ENCODE measurements around the gene TENT5A.
"Not testable (repeated sequence)": the region's sequence is repeated elsewhere in the genome, so short reads cannot be mapped to it uniquely, and the experiment has no call there.

TENT5A gene

GRCh38 chr6:81751388-81752083 lies 945 bp downstream of the TENT5A start:
- no peak for DNase-seq (ENCODE audit: insufficient read length, low spot score)
- peak; percentile 49 for FAIRE-seq

DNA sequence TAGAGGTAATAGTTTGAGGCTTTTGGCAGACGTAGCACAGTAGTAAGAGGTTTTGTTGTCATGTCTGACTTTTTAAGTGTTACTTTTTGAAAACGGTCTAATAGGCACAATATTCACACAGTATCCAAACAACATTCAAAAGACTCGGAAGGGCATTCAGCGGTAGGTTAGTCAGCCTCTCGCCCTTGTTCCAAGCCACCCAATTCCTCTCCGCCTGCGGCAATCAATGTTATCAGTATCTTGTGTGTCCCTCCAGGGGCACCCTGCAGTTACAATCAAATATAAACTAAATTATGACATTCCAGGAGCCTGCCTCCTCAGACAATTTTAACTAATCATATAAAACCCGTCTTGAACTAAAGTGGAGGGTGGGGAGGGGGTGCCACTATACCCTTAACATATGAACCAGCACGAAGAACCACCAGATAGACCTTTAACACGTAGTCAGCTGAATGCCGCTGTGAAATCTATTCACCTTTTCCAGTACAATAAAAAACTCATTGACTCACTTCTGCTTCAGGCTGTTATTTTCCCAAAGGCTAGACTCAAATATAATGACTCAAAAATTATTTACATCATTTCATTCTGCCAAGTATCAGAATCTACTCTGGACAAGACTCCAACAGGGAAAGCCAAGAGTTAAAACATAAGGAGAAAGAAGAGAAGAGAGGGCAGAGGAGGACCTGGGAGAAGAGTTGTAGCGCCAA lies 1.6 kb downstream of the TENT5A start:
- DNase-seq (ENCODE audit: insufficient read length, low spot score) (no peak), FAIRE-seq (no peak)

DNA sequence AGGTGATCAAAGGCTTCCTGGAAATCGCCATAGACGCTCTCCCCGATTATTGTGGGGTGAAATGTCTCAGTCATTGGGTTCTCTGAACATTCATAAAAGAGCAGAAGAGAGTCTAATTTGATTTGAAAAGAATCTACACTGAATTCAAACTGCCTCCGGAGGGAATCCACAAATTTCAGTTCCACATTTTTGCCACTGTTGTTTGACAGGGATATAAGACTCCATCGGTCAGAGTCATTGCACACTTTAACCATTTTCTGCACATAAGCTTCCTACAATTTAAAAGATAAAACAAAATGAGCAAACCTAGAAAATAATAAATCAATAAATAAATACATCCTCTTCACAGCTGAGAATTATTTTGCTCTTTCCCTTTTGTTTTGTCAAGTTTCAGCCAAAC lies 2.3 kb downstream of the TENT5A start:
- FAIRE-seq (no peak), DNase-seq (ENCODE audit: insufficient read length, low spot score) (no peak)

- DNase-seq (ENCODE audit: insufficient read length, low spot score) (no peak), FAIRE-seq (no peak)
These were observed 2.8 kb downstream of the TENT5A start for GRCh38 chr6:81749707-81750106.

- DNase-seq (ENCODE audit: insufficient read length, low spot score) (no peak), FAIRE-seq (no peak)
These were observed 3.5 kb downstream of the TENT5A start for GRCh38 chr6:81748994-81749393.

DNA sequence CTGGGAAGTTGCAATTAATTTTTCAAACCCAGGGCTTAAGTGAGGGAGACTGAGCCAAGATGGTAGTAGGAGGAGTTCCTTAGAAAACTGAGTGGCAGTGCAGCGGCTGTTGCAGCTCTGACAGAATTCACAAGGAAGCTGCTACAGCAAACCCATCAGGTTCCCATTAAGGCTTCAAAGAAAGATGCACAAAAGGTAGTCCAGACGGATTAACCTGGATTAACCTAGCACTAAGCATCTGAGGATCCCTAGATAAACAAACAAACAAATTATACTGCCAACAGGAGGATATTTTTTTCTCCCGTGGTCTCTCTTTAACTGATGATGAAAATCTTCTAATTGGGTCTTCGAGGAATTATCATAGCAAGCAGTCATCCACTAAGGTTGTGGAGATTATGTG lies 5.2 kb downstream of the TENT5A start:
- no peak for FAIRE-seq

DNA sequence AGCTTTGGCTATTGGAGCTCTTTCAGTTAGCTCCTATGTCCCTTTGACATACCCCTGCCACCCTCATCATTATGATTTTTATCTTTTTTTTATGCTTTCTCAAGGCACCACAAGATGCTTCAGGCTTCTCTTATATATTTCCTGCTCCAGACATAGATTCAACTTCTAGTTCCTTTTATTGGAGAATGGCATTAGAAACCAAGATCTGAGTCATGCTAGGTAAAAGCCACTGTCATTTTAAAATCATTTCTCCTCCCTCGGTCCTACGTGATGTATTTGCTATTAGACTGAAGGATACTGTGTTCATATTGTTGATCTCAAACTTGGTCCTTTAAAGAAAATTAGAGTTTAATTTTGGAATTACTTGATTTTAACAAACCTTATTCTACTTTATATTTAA lies 8.3 kb downstream of the TENT5A start:
- DNase-seq (ENCODE audit: insufficient read length, low spot score) (no peak), FAIRE-seq (no peak)

More for the DNA sequence above, 5.2 kb downstream of the TENT5A start:
- DNase-seq (ENCODE audit: insufficient read length, low spot score), result no peak

DNA sequence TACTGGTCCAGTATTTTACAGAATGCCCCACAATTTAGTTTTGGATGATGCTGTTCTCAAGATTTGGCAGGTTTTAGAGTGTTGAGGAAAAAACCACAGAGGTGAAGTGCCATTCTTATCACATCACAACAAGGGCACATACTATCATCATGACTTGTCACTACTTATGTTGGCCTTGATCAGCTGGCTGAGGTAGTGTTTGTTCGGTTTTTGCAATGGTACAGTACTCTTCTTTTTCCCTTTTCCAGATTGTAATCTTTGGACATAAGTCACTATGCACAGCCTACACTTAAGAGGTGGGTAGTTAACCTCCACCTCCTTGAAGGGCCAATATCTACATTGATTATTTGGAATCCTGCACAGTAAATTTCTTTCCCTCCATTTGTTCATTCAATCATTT lies 8.8 kb downstream of the TENT5A start:
- no peak for DNase-seq (ENCODE audit: insufficient read length, low spot score)
- no peak for FAIRE-seq

GRCh38 chr6:81741689-81742088 lies 10.8 kb downstream of the TENT5A start:
- no peak for DNase-seq (ENCODE audit: insufficient read length, low spot score)
- FAIRE-seq, result no peak

GRCh38 chr6:81740591-81740990 lies 11.9 kb downstream of the TENT5A start:
- not testable (repeated sequence) for DNase-seq (ENCODE audit: insufficient read length, low spot score); FAIRE-seq

GRCh38 chr6:81739230-81740195 lies 13.0 kb downstream of the TENT5A start:
- no peak for FAIRE-seq
- no peak for DNase-seq (ENCODE audit: insufficient read length, low spot score)

GRCh38 chr6:81736428-81736827 lies 16.1 kb downstream of the TENT5A start:
- FAIRE-seq (no peak), DNase-seq (ENCODE audit: insufficient read length, low spot score) (no peak)

- DNase-seq (ENCODE audit: insufficient read length, low spot score) (no peak), FAIRE-seq (no peak)
These were observed 16.6 kb downstream of the TENT5A start for GRCh38 chr6:81735756-81736380.

DNA sequence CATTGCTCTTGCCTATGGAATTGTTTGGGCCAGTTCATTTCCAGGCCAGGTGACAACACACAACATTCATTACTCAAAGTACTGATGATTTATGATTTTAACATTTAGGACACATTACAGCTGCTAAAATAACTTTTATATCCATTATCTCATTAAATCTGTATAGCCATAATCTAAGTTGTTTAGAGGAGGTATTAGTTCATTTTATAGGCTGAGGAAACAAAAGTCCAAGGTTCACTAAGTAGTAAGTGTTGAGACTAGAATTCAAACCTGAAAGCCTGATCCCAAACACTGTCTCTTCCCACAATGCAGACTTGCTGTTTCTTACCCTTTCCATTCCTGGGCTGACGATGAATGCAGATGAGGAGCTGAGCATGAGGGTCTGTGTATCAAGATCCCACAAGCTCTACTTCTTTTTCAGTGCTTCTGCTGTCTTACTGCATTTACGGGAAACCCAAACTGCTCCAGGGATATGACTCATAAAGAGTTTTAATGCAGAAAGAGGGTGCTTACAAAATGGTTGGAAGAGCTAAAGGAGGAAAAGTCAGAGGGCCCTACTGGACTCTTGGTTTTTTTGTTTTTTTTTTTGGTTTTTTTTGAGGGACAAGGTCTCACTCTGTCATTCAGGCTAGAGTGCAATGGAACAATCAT lies 17.9 kb downstream of the TENT5A start:
- DNase-seq (ENCODE audit: insufficient read length, low spot score), result no peak
- no peak for FAIRE-seq

DNA sequence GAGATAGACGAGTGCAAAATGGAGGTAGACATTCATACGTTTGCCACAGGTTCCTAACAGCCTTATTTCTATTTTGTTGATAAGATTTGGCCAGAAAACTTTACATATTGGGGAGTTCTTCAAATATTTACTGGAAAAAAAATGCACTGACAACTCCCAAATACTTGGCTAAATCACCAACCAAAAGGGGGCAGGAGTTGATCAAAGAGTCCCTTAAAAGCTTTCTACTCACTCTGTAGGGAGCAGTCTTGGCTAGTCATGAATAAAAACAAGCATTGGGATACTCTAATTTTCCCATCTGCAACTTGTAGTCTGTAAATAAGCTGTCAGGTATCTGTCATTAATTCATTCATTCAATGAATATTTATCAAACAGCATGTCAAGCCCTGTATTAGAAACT lies 18.4 kb downstream of the TENT5A start:
- FAIRE-seq (no peak), DNase-seq (ENCODE audit: insufficient read length, low spot score) (no peak)

DNA sequence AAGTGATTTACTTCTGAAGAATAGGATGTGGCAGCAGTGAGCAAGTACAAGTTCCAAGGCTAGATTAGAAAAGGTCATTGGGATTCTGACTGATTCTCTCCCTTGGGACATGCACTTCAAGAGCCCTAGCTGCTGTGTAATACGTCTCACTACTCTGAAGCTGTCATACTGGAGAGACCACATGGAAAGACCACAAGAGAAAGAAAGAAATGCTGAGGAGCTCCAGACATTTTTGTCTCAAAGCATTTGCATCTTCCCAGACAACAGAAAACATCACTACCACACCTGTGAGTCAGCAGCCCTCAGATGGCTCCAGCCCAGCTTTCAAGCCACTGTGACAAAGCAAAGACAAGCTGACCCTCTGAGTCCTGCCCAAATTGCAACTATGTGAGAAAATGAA lies 20.7 kb downstream of the TENT5A start:
- DNase-seq (ENCODE audit: insufficient read length, low spot score) (no peak), FAIRE-seq (no peak)

GRCh38 chr6:81727876-81728517 lies 24.5 kb downstream of the TENT5A start:
- no peak for FAIRE-seq
- no peak for DNase-seq (ENCODE audit: insufficient read length, low spot score)

- FAIRE-seq (no peak), DNase-seq (ENCODE audit: insufficient read length, low spot score) (no peak)
These were observed 27.4 kb downstream of the TENT5A start for GRCh38 chr6:81725127-81725526.

GRCh38 chr6:81722506-81723223 lies 29.8 kb downstream of the TENT5A start:
- FAIRE-seq, result no peak
- DNase-seq (ENCODE audit: insufficient read length, low spot score), result no peak

All from HTR-8/SVneo (cell line).